ENCODE measurements around the gene SALL3.

Gene SALL3

DNA sequence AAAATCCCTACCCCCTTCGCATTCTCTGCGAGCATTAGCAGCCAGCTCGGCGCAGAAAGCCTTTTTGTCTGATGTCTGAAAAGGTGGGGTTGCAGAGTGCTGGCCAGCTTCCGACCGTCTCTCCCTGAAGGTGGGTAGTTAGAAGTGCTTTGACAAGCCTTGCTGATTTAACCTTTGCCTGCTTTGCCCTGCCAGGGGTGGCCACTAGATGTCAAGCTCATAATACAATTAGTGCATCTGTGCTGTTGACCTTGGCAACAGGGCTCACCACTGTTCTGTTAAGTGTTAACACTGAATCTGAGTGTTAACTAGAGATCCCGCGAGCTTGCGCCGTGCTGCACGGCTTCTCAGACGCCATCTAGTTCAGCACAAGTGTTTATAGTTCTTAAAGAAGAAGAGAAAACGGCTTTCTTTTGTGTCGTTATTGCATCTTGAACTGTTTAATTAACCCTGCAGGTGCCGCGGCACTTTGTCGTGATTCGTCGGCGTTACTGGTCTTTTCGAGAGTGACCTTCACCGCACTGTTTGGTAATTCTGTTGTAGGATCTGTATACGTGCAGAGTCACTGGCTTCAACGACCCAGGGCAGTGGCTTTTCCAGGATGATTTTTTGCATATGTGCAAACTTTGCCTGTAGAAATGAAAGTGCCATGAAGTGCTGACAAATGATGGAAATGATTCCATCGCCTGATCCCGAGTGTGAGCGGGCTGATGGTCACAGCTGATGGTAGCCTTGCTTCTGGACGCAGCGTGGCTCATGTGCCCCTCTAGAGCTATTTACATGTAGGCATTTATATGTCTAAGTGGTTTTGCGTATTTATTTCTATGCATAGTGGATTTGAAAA is 5.5 kb downstream of the SALL3 start:
- Histone ChIP-seq H3F3A (ENCODE audit: insufficient read depth, low read length) (no peaks in the 10 kb centered on the region), H4K20me1 (ENCODE audit: insufficient read depth, low read length) (no peaks in the 10 kb centered on the region), H3K9ac (ENCODE audit: low read length) (no peak overlapping the region), H3K4me1 (ENCODE audit: low read length) (no peaks in the 10 kb centered on the region), H3K4me2 (ENCODE audit: low read depth, low read length) (no peak overlapping the region), H3K27me3 (replicated peaks; ENCODE audit: insufficient read depth, low read length) (no peaks in the 10 kb centered on the region), H2AFZ (ENCODE audit: low read length) (no peak overlapping the region), H3K4me3 (ENCODE audit: low read length) (no peak overlapping the region), H3K9me3 (replicated peaks; ENCODE audit: insufficient read depth, low read length) (no peaks in the 10 kb centered on the region), H3K79me2 (ENCODE audit: low read length) (no peaks in the 10 kb centered on the region), H3K36me3 (replicated peaks; ENCODE audit: insufficient read depth, low read length) (no peaks in the 10 kb centered on the region), H3K9me2 (replicated peaks; ENCODE audit: insufficient read depth, low read length) (no peaks in the 10 kb centered on the region), H3K27ac (ENCODE audit: low read length) (no peak overlapping the region)
- TF ChIP-seq EZH2 (optimal IDR thresholded peaks at IDR 0.05; ENCODE audit: low read depth, low read length): no peak
- TF ChIP-seq, protein P1, sequence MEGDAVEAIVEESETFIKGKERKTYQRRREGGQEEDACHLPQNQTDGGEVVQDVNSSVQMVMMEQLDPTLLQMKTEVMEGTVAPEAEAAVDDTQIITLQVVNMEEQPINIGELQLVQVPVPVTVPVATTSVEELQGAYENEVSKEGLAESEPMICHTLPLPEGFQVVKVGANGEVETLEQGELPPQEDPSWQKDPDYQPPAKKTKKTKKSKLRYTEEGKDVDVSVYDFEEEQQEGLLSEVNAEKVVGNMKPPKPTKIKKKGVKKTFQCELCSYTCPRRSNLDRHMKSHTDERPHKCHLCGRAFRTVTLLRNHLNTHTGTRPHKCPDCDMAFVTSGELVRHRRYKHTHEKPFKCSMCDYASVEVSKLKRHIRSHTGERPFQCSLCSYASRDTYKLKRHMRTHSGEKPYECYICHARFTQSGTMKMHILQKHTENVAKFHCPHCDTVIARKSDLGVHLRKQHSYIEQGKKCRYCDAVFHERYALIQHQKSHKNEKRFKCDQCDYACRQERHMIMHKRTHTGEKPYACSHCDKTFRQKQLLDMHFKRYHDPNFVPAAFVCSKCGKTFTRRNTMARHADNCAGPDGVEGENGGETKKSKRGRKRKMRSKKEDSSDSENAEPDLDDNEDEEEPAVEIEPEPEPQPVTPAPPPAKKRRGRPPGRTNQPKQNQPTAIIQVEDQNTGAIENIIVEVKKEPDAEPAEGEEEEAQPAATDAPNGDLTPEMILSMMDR (IDR thresholded peaks at IDR 0.05; ENCODE audit: low read length): 0 out of 2 replicates have a peak, but pooled peaks have one; percentile 3
- no peak for DNase-seq

DNA sequence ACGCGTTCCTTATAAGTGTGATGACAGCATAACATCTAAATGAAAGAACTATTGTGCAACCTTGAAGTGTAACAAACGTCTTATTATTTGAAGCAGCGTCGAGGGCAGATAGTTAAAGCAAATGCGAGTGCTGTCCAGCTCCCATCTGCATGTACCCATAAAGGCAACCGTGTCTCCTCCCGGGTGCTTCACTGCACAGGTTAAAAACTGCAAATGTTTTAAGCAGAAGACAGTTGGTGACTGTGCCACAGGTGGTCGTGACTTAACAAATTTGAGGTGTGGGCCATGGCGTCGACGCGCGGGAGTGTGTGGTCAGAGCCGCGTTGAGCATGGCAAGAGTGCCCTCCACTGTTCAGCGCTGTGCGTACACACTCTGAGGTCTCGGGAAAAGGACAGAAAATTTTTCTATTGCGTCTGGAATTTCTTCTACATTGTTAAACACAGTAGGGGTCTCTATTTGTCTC is 6.4 kb downstream of the SALL3 start:
- Histone ChIP-seq H4K20me1 (ENCODE audit: insufficient read depth, low read length) (no peaks in the 10 kb centered on the region), H3K27ac (ENCODE audit: low read length) (no peak overlapping the region), H3F3A (ENCODE audit: insufficient read depth, low read length) (no peaks in the 10 kb centered on the region), H3K4me3 (ENCODE audit: low read length) (no peak overlapping the region), H3K9ac (ENCODE audit: low read length) (no peak overlapping the region), H2AFZ (ENCODE audit: low read length) (no peak overlapping the region), H3K27me3 (replicated peaks; ENCODE audit: insufficient read depth, low read length) (no peaks in the 10 kb centered on the region), H3K9me3 (replicated peaks; ENCODE audit: insufficient read depth, low read length) (no peaks in the 10 kb centered on the region), H3K4me1 (ENCODE audit: low read length) (no peaks in the 10 kb centered on the region), H3K36me3 (replicated peaks; ENCODE audit: insufficient read depth, low read length) (no peaks in the 10 kb centered on the region), H3K79me2 (ENCODE audit: low read length) (no peaks in the 10 kb centered on the region), H3K9me2 (replicated peaks; ENCODE audit: insufficient read depth, low read length) (no peaks in the 10 kb centered on the region), H3K4me2 (ENCODE audit: low read depth, low read length) (no peak overlapping the region)
- no peak for DNase-seq
- TF ChIP-seq EZH2 (optimal IDR thresholded peaks at IDR 0.05; ENCODE audit: low read depth, low read length) (no peak), EZH2phosphoT487 (IDR thresholded peaks at IDR 0.05; ENCODE audit: low read length) (no peak)
- TF ChIP-seq, protein P1 (IDR thresholded peaks at IDR 0.05; ENCODE audit: low read length): peak; percentile 24

DNA sequence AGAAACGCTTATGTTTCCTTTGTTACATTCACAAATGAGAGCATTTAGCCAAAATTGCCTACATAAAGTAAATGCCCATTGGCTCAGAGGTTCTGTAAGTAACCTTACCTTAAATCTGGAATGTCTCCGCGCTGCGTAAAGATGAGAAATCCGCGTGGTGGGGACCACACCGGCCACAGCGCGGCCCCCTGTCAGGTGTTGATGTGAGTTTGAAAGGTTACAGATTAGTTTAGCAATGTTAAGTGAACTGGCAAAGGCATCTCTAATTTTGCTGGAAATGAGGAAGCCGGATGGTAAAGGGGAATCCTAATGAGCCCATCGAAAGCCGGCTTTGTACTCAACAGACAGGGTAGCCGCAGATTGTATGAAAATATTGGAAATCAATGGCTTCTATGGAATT is 11.8 kb downstream of the SALL3 start:
- Histone ChIP-seq H2AFZ (ENCODE audit: low read length) (no peak overlapping the region), H3K27me3 (replicated peaks; ENCODE audit: insufficient read depth, low read length) (no peaks in the 10 kb centered on the region), H4K20me1 (ENCODE audit: insufficient read depth, low read length) (no peaks in the 10 kb centered on the region), H3K4me1 (ENCODE audit: low read length) (no peaks in the 10 kb centered on the region), H3K9me3 (replicated peaks; ENCODE audit: insufficient read depth, low read length) (no peaks in the 10 kb centered on the region), H3K27ac (ENCODE audit: low read length) (no peak overlapping the region), H3K4me2 (ENCODE audit: low read depth, low read length) (no peak overlapping the region), H3K4me3 (ENCODE audit: low read length) (no peak overlapping the region), H3F3A (ENCODE audit: insufficient read depth, low read length) (no peaks in the 10 kb centered on the region), H3K36me3 (replicated peaks; ENCODE audit: insufficient read depth, low read length) (no peaks in the 10 kb centered on the region), H3K9ac (ENCODE audit: low read length) (no peak overlapping the region), H3K9me2 (replicated peaks; ENCODE audit: insufficient read depth, low read length) (no peaks in the 10 kb centered on the region), H3K79me2 (ENCODE audit: low read length) (no peaks in the 10 kb centered on the region)
- DNase-seq: no peak
- TF ChIP-seq, protein P1 (IDR thresholded peaks at IDR 0.05; ENCODE audit: low read length): no peak
- TF ChIP-seq EZH2 (optimal IDR thresholded peaks at IDR 0.05; ENCODE audit: low read depth, low read length) (no peak), EZH2phosphoT487 (IDR thresholded peaks at IDR 0.05; ENCODE audit: low read length) (no peak)
